Large intestine (tissue), 3 donors: ENCODE data around the gene ALDH9A1. TPM values are rescaled to one million over a fixed set of nuclear protein-coding genes. Genes with fewer than 3 reads are reported as not detected.

ENCODE experiments used
- DNase-seq, 2 donors: peaks; one replicate each; pipeline versions ENCODE4 v3.0.0 to v3.0.0-alpha.2; 2013
- H3K27ac ChIP-seq: one replicate; pipeline ENCODE4 v1.5.1; 2013; ENCODE audit warnings: low read length
- H3K27me3 ChIP-seq: 2 replicates; pipeline ENCODE4 v1.6.1; 2013; ENCODE audit warnings: low read length; ENCODE audit not compliant: control insufficient read depth, insufficient read depth
- H3K36me3 ChIP-seq: 2 replicates; pipeline ENCODE4 v1.6.1; 2013; ENCODE audit warnings: low read length; ENCODE audit not compliant: control insufficient read depth, insufficient read depth
- H3K4me1 ChIP-seq: one replicate; pipeline ENCODE4 v1.6.1; 2013; ENCODE audit warnings: low read length; ENCODE audit not compliant: control insufficient read depth, insufficient read depth
- H3K4me3 ChIP-seq: one replicate; pipeline ENCODE4 v1.5.1; 2013; ENCODE audit warnings: low read length
- H3K9me3 ChIP-seq: one replicate; pipeline ENCODE4 v1.6.1; 2013; ENCODE audit warnings: mild to moderate bottlenecking, low read depth, low read length, moderate library complexity; ENCODE audit not compliant: control insufficient read depth
- WGBS: methylation state at CpG from one replicate; pipeline ENCODE4 v1.1.5; 2013; ENCODE audit warnings: low lambda C conversion rate; ENCODE audit not compliant: insufficient coverage; 5-methylcytosine and 5-hydroxymethylcytosine counted together
- polyA plus RNA-seq: library from polyadenylated mRNA; unstranded; fragments of 120-200 nt; gene quantifications from one replicate; pipeline ENCODE4 v1.2.1, GENCODE V29; 2013

The ALDH9A1 gene
- polyA plus RNA-seq, 1 donor, result 66.6 TPM

GRCh38 chr1:165628147-165628822 lies 70.1 kb downstream of the ALDH9A1 start:
- DNase-seq, result peak; percentile 44 to 65
- Histone ChIP-seq H3K27ac (peak overlapping the region; percentile 47), H3K9me3 (no peaks in the 10 kb centered on the region), H3K27me3 (no peaks in the 10 kb centered on the region), H3K4me1 (peaks cover 25% of the 10 kb centered on the region), H3K36me3 (no peaks in the 10 kb centered on the region), H3K4me3 (no peak overlapping the region)
- 42% methylated on average over 2 of the region's 6 CpGs for WGBS

GRCh38 chr1:165624441-165624840 lies 73.9 kb downstream of the ALDH9A1 start:
- no peak overlapping the region for H3K4me3 ChIP-seq
- no peak for DNase-seq
- no peak overlapping the region for H3K27ac ChIP-seq
- WGBS, result 100% methylated on average over 1 of the region's 4 CpGs
- peaks cover 11% of the 10 kb centered on the region for H3K4me1 ChIP-seq
- H3K9me3 ChIP-seq, result no peaks in the 10 kb centered on the region
- no peaks in the 10 kb centered on the region for H3K36me3 ChIP-seq
- no peaks in the 10 kb centered on the region for H3K27me3 ChIP-seq

GRCh38 chr1:165623624-165624023 lies 74.7 kb downstream of the ALDH9A1 start:
- H3K27ac ChIP-seq, result no peak overlapping the region
- no peaks in the 10 kb centered on the region for H3K36me3 ChIP-seq
- H3K4me1 ChIP-seq, result peaks cover 3% of the 10 kb centered on the region
- H3K4me3 ChIP-seq, result no peak overlapping the region
- no peak for DNase-seq
- H3K9me3 ChIP-seq, result no peaks in the 10 kb centered on the region
- no peaks in the 10 kb centered on the region for H3K27me3 ChIP-seq

- Histone ChIP-seq H3K9me3 (no peaks in the 10 kb centered on the region), H3K4me1 (no peaks in the 10 kb centered on the region), H3K36me3 (no peaks in the 10 kb centered on the region), H3K27me3 (no peaks in the 10 kb centered on the region), H3K27ac (no peak overlapping the region), H3K4me3 (no peak overlapping the region)
- 100% methylated on average over 1 of the region's 1 CpG for WGBS
- DNase-seq, result no peak
These were observed 78.7 kb downstream of the ALDH9A1 start for GRCh38 chr1:165619647-165620151.

- Histone ChIP-seq H3K9me3 (no peaks in the 10 kb centered on the region), H3K27ac (no peak overlapping the region), H3K4me1 (no peaks in the 10 kb centered on the region), H3K4me3 (no peak overlapping the region), H3K27me3 (no peaks in the 10 kb centered on the region), H3K36me3 (no peaks in the 10 kb centered on the region)
- no CpG with 5 or more reads among the region's 8 CpGs for WGBS
- DNase-seq, result no peak
These were observed 81.3 kb downstream of the ALDH9A1 start for GRCh38 chr1:165616987-165617546.

- WGBS, result no CpG with 5 or more reads among the region's 1 CpG
- Histone ChIP-seq H3K4me1 (no peaks in the 10 kb centered on the region), H3K36me3 (no peaks in the 10 kb centered on the region), H3K4me3 (no peak overlapping the region), H3K9me3 (no peaks in the 10 kb centered on the region), H3K27ac (no peak overlapping the region), H3K27me3 (no peaks in the 10 kb centered on the region)
- DNase-seq, result no peak
These were observed 82.2 kb downstream of the ALDH9A1 start for GRCh38 chr1:165616054-165616612.

Other genes starting within 250 kb of the ALDH9A1 start
- not detected for gene LRRC52, start 154.6 kb downstream of the ALDH9A1 start, polyA plus RNA-seq
- gene MGST3, start 67.3 kb downstream of the ALDH9A1 start, polyA plus RNA-seq, result 148 TPM
- 116 TPM for gene TMCO1, start 70.3 kb upstream of the ALDH9A1 start, polyA plus RNA-seq
- gene UCK2, start 129.1 kb upstream of the ALDH9A1 start, polyA plus RNA-seq, result 22.5 TPM